GM21723 (cell line): ENCODE data around the gene FILIP1.

Source experiments
- ATAC-seq: cut with Tn5 transposase; IDR thresholded peaks from one replicate; pipeline ENCODE4 v1.9.1; 2021; ENCODE audit warnings: mild to moderate bottlenecking, moderate library complexity; ENCODE audit not compliant: unreplicated experiment

Gene FILIP1

GRCh38 chr6:75393806-75394205, 99.8 kb downstream of the FILIP1 start:
- no peak for ATAC-seq

- no peak for ATAC-seq
These were observed 102.3 kb downstream of the FILIP1 start for GRCh38 chr6:75391276-75391675.

- no peak for ATAC-seq
These were observed 107.4 kb downstream of the FILIP1 start for GRCh38 chr6:75386050-75386770.

DNA sequence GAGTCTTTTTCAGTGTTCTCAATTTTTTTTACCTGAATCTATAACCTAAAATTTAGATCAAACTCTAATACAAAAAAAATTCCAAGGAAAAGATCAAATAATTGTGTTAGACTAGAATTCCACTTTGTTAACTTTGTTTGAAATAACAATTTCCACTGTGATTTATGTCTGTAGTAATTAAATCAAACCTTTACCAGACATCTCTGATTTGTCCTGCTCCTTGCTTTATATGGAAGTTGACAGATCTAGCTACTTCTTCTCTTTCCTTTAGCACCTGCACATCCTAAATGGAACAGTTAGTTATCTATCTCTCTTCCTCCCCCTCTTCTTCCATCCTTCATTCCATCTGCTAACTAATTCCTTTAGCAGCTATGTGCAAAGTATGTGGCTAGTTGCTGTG, 109.5 kb downstream of the FILIP1 start:
- no peak for ATAC-seq

GRCh38 chr6:75382634-75382900, 111.0 kb downstream of the FILIP1 start:
- ATAC-seq: no peak

DNA sequence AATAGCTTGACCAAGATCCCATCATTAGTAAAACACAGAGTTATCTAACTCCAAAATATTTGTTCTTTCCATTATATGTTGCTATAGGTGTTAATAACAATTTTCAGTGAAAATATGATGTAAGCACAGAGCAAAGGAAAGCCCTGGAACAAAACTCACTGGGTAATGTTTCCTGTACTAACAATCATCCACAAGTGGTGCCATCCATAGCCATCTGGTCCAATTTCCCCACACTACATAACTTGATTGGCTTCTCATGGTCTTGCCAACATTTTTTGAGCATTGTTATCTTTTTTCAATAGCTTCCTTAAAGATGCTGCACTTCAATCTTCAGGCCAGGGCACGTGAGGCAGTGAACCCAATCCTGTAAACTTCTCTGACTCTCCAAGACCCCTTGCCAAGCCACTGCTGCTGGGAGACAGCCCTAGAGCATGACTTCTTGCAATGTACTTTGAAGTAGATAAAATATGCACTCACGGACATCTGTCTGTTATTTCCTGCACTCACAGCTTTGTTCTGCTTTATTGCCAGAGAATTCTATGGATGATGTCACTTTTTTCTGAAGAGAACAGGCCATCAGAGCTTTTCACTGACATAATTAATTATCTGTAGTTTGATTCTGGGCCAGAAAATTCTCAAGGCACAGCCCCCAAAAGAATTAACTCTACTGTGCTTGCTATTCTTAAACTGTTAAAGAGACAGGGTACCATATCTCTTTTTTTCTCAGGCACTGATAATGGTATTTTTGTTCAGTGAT, 111.5 kb downstream of the FILIP1 start:
- ATAC-seq: no peak

- ATAC-seq: no peak
These were observed 114.1 kb downstream of the FILIP1 start for GRCh38 chr6:75379536-75379935.

- ATAC-seq: no peak
These were observed 115.5 kb downstream of the FILIP1 start for GRCh38 chr6:75378101-75378500.

DNA sequence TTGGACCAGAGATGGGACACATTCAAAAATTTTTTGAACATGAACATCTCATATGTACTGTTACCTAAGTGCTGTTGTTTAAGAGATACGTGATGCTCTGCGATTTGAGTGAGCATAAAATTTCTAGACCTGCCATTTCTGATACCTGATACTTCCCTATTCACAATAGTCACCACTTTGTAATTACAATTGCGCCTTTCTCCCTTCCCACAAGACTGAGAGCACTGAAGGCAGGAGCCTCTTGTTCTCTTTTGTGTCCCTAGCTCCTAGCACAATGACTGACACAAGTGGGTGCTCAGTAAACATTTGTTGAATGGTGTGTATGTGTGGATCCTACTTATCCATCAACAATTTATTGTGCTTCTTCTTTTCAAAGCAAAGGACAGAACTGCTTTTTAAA, 116.2 kb downstream of the FILIP1 start:
- no peak for ATAC-seq

DNA sequence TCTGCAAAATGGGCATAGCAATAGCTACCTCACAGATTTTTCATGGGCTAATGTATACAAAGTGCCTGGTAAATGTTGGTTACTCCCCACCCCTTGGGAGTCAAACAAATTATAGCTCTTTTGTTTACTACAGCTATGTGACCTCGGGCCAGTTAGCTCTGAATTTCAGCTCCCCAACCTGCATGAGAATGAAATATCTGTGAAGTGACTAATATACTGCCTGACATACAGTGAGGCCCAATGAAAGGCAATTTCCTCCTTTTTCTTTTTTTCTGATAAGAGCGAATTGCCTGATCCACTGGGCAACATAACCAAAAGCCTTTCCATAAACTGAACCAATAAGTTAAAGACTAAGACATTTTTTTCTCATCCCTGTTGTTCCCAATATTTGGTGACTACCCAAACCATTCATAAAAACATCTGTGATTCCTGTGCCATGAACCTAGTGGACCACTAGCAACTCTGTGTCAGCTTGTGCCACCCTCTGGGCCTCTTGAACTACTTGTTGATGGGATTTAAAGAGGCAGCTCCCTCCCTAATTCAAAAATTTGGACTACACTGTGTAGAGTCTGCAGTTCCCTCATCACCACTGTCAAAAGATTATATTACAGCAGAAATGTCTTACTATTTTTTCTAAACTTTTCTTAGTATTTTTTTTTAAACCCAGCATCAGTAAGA, 117.1 kb downstream of the FILIP1 start:
- no peak for ATAC-seq

GRCh38 chr6:75374961-75375400, 118.6 kb downstream of the FILIP1 start:
- ATAC-seq: no peak

DNA sequence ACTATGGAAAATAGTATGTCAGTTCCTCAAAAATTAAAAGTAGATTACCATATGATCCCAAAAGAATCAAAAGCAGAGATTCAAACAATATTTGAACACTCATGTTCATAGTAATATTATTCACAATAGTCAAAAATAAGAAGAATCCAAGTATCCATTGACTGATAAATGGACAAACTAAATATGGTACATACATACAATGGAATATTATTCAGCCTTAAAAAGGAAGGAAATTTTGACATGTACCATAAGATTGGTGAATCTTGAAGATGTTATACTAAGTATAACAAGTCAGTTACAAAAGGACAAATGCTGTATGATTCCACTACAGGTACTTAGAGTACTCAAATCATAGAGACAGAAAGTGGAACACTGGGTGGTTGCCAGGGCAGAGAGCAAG, 120.7 kb downstream of the FILIP1 start:
- ATAC-seq: no peak

DNA sequence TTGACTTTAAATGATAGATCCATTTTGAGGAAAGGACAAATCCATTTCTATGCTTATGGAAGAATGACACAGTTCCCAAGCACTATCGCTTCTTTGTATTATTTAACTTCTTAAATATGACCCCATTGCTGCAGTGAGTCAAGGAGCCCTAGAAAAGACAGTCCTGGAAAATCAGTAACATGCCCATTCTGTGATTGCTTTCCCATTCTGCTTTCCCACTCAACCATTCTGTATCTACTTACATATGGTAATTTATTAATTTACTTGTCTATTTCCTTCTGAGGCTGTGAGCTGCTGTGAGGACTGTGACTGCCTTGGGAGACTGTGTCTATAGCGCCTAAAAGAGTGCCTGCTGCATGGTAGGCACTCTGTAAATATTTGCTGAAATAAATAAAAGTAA, 123.6 kb downstream of the FILIP1 start:
- no peak for ATAC-seq

DNA sequence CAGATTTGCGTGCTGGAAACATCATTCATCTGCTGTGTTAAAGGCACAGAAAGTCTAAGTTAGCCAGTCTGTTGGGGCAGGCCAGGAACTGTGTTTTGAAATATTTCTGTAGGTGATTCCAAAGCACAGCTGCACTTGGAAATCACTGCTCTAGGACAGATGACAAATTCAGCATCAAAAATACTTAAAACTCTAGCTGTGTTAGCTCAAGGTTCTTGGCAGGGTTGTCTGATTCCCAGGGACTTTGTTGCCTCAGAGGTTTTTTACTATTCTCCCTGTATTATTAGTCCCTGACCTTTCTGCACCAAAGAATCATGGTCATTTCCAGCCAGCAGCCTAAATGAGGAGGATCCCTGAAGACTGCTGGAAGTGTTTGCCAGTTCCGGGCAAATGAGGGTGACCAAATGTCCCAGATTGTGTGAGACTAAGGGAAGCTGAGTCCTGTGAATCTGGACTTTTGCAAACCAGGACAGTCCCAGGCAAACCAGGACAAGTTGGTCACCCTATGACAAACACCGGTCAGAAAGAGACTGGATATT, 124.7 kb downstream of the FILIP1 start:
- no peak for ATAC-seq

GRCh38 chr6:75368151-75368779, 125.3 kb downstream of the FILIP1 start:
- ATAC-seq: no peak

DNA sequence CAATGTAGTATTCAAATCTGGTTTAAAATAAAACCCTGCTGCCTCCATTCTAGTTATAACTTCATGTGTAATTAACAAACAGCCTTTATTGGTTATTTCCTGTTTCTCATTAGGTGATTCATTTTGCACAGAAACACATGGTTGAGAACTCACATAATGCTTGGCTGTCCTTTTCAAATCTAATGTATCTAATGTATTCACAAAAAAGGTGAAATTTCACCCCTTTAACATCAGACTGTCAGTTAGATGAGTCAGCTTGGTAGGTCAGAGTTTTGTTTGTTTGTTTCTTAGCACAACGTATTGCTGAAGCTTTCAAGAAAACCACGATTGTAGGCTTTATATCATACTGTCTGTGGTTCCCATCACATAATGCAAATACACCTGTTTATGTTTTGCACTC, 130.3 kb downstream of the FILIP1 start:
- ATAC-seq: no peak

DNA sequence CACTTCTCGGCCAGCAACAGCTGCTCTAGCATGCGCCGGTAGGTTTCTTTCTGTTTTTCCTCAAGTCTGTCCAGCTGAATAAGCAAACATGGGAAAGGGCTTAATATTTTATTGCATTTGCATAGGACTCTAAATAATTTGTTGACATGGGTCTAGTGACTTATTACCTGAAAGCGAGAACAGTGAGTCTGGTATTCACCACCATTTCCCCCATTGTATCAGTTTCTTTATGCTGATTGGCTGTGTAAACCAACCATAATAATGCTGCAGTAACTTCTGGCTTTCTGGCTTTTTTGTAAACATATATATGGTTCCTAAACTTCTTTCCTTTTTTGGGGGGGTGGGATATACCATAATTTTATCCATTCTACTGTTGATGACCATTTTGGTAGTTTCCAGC, 140.0 kb downstream of the FILIP1 start:
- no peak for ATAC-seq

DNA sequence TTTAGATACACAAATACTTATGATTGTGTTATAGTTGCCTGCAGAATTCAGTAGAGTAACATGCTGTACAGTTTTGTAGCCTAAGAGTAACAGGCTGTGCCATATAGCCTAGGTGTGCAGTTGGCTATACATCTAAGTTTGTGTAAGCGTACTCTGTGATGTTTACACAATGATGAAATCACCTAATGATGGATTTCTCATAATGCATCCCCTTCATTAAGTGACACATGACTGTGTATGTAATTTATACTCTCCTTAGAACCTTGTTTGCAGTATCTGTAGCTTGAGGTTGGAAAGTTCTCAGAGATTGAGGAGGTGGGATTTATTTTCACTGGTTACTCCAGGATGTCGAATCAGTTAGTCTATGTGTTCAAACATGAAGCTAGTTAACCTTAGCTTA, 142.0 kb downstream of the FILIP1 start:
- ATAC-seq: no peak

DNA sequence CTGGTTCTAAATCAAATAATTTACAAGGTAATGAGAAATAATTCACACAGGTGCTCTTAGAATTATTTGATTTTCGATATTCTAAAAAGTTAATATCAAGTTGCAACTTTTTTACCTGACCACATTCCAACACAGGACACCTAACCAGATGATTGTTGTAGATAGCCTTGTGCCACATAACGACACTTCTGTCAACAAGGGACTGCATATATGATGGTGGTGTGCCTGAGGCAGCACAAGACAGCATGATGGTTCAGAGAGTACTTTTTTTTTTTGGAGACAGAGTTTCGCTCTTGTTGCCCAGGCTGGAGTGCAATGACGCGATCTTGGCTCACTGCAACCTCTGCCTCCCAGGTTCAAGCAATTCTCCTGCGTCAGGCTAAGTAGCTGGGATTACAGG, 142.8 kb downstream of the FILIP1 start:
- ATAC-seq: no peak

DNA sequence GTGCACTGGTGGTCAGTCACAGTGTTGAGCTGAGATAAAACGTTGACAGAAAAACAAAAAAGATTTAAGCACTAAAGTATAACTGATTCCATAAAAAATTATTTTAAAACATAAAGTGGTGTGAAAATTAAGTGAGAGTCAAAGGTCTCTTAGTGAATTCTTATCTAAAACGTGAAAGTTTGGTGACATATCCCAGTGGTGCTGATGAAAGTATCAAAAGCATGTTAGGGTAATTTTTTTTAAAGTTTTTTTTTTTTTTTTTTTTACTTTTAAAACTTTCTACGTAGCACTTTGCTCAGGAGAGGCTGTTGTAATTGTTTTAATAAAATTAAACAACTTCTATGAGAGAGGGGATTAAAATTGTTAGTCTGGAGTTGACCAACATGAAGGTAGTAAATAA, 143.4 kb downstream of the FILIP1 start:
- no peak for ATAC-seq

GRCh38 chr6:75349262-75349984, 144.2 kb downstream of the FILIP1 start:
- no peak for ATAC-seq
